ENCODE data around the gene WNT7B. TPM values are rescaled to one million over a fixed set of nuclear protein-coding genes. Genes with fewer than 3 reads are reported as not detected.
A peak's percentile ranks its signal among the peaks of the same experiment; 100 is the strongest.

WNT7B gene
- total RNA-seq, 4 donors from 2014 or later, result not detected

DNA sequence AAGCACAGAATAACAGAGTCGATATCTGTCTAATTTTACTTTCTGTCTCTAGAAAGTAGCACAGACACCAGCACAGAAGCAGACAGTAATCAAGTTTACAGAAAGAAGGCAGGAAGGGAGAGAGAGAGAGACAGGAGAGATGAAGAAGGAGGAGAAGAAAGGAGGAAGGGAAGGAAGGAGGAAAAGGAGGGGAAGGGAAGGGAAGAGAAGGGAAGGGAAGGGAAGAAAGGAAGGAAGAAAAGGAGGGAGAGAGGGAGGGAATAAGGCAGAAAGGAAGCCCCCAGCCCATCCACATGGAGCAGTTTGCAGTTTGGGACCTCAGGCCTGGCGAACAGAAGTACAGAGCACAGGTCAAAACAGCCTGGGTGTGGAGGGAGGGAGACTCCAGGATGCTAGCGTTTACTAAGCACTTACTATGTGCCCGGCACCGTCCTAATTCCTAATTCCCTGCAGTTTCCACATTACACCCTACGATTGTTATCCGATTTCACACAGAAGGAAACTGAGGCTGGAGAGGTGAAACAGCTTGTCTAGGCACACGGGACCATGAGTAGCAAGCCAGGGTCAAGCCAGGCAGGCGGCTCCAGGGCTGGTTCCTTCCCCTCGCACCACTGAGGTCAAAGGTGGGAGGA is 46.0 kb upstream of the WNT7B start:
- DNase-seq, result no peak
- no peaks in the 10 kb centered on the region for H3K9me3 ChIP-seq
- no peak overlapping the region for H3K27ac ChIP-seq
- no peak overlapping the region for H3K4me3 ChIP-seq
- TF ChIP-seq POLR2A (IDR thresholded peaks at IDR 0.05), result no peak
- TF ChIP-seq, protein P1, sequence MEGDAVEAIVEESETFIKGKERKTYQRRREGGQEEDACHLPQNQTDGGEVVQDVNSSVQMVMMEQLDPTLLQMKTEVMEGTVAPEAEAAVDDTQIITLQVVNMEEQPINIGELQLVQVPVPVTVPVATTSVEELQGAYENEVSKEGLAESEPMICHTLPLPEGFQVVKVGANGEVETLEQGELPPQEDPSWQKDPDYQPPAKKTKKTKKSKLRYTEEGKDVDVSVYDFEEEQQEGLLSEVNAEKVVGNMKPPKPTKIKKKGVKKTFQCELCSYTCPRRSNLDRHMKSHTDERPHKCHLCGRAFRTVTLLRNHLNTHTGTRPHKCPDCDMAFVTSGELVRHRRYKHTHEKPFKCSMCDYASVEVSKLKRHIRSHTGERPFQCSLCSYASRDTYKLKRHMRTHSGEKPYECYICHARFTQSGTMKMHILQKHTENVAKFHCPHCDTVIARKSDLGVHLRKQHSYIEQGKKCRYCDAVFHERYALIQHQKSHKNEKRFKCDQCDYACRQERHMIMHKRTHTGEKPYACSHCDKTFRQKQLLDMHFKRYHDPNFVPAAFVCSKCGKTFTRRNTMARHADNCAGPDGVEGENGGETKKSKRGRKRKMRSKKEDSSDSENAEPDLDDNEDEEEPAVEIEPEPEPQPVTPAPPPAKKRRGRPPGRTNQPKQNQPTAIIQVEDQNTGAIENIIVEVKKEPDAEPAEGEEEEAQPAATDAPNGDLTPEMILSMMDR (IDR thresholded peaks at IDR 0.05), result no peak
- peaks cover 0 to 16% (median 3%) of the 10 kb centered on the region in 4 donors for H3K4me1 ChIP-seq
- H3K36me3 ChIP-seq, result no peaks in the 10 kb centered on the region
- H3K27me3 ChIP-seq, result no peaks in the 10 kb centered on the region

DNA sequence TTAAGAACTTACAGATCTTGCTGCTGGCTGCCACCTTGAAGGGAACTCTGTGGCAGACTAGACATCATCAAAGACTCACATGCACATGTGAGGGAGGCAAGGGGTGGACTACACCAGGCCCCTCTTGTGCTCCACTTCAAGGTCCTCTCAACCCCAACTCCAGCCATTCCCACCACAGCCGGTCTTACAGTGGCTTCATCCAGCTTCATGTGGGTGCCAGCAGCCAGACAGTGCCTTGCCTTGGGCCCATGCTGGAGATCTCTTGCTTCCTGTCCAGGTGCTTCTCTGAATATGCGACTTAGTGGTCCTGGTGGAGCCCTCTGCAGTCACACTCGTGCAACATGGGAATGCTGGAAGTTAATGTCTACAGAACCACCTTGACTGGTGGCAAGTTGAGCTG is 44.6 kb upstream of the WNT7B start:
- no peaks in the 10 kb centered on the region for H3K9me3 ChIP-seq
- H3K4me3 ChIP-seq, result no peak overlapping the region
- no peak overlapping the region for H3K27ac ChIP-seq
- no peaks in the 10 kb centered on the region for H3K36me3 ChIP-seq
- DNase-seq, result peak in 2 of 3 donors; percentile 23 to 31
- H3K27me3 ChIP-seq, result no peaks in the 10 kb centered on the region
- TF ChIP-seq, protein P1 (IDR thresholded peaks at IDR 0.05), result no peak
- TF ChIP-seq POLR2A (IDR thresholded peaks at IDR 0.05), result no peak
- peaks cover 0 to 3% (median 0%) of the 10 kb centered on the region in 4 donors for H3K4me1 ChIP-seq

DNA sequence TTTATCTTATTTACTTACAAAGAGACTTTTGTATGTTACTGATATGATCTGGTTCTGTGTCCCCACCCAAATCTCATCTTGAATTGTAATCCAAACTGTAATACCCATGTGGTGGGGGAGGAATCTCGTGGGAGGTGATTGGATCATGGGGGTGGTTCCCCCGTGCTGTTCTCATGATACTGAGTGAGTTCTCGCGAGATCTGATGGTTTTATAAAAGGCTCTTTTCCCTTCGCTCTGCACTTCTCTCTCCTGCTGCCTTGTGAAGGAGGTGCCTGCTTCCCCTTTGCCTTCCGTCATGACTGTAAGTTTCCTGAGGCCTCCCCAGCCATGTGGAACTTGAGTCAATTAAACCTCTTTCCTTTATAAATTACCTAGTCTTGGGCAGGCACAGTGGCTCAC is 42.4 kb upstream of the WNT7B start:
- Histone ChIP-seq H3K27ac (no peak overlapping the region), H3K4me1 (peaks cover 0 to 7% (median 0%) of the 10 kb centered on the region in 4 donors), H3K27me3 (no peaks in the 10 kb centered on the region), H3K36me3 (no peaks in the 10 kb centered on the region), H3K9me3 (no peaks in the 10 kb centered on the region), H3K4me3 (no peak overlapping the region)
- TF ChIP-seq, protein P1 (IDR thresholded peaks at IDR 0.05), result no peak
- no peak for TF ChIP-seq POLR2A (IDR thresholded peaks at IDR 0.05)
- DNase-seq, result peak in 1 of 3 donors; percentile 22

DNA sequence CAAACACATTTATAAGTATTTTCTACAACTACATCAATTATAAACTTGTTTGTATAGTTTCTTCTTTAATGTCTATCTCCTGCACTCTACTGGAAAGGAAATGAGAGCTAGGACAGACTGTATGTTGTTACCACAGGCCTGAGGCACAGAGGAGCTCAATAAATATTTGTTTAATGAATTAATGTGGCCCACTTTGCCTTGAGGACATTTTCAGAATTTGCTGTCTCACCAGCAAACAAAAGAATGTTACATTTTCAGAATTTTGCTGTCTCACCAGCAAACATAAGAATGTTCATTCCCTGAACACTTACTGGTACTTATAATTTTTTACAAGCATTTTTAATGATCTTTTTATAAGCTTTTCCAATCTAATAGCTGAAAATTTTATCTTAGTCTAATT is 41.9 kb upstream of the WNT7B start:
- TF ChIP-seq, protein P1 (IDR thresholded peaks at IDR 0.05), result no peak
- no peak for TF ChIP-seq POLR2A (IDR thresholded peaks at IDR 0.05)
- no peak overlapping the region for H3K4me3 ChIP-seq
- DNase-seq, result no peak
- no peaks in the 10 kb centered on the region for H3K27me3 ChIP-seq
- no peaks in the 10 kb centered on the region for H3K9me3 ChIP-seq
- H3K36me3 ChIP-seq, result no peaks in the 10 kb centered on the region
- no peak overlapping the region for H3K27ac ChIP-seq
- H3K4me1 ChIP-seq, result peaks cover 0 to 9% (median 0%) of the 10 kb centered on the region in 4 donors

DNA sequence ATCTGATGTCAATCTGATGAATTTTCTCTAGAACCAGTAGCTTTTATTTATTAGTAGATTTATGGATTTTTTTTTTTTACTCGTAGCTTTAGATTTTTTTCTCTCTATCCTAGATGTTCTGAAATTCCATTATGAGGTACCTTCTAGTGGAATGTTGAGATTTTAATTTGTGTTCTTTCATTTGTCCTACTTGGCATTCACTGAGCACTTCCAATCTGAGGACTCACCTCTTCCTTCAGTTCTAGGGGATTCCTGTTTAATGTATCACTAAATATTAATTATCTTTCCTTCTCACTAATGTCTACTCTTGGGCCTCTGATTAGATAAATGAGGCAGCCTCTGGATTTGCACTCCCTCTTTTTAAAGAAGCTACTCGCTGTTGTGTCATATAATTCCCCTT is 40.2 kb upstream of the WNT7B start:
- no peak for DNase-seq
- TF ChIP-seq, protein P1 (IDR thresholded peaks at IDR 0.05), result no peak
- no peak for TF ChIP-seq POLR2A (IDR thresholded peaks at IDR 0.05)
- Histone ChIP-seq H3K4me1 (peaks cover 4 to 21% (median 4%) of the 10 kb centered on the region in 4 donors), H3K27ac (no peak overlapping the region), H3K4me3 (no peak overlapping the region), H3K27me3 (no peaks in the 10 kb centered on the region), H3K9me3 (no peaks in the 10 kb centered on the region), H3K36me3 (no peaks in the 10 kb centered on the region)

Measured in Peyer's patch (tissue), 4 donors.